Dendritic cell treated with granulocyte-macrophage colony-stimulating factor and Interleukin-4, amounts not matched to agents 40 ng/mL and 50 ng/mL, for 4 days (primary cell): ENCODE measurements around the gene SPATA20.

ENCODE experiments used
- H3K27ac Mint-ChIP-seq: one replicate; pipeline ENCODE4 v1.8.0; 2022; ENCODE audit warnings: mild to moderate bottlenecking, mixed read lengths
- H3K27me3 Mint-ChIP-seq: one replicate; pipeline ENCODE4 v1.8.0; 2022; ENCODE audit warnings: mild to moderate bottlenecking, mixed read lengths
- H3K36me3 Mint-ChIP-seq: one replicate; pipeline ENCODE4 v1.8.0; 2022; ENCODE audit warnings: low read depth, mixed read lengths
- H3K4me1 Mint-ChIP-seq: one replicate; pipeline ENCODE4 v1.8.0; 2022; ENCODE audit warnings: low read depth, mixed read lengths
- H3K4me3 Mint-ChIP-seq: one replicate; pipeline ENCODE4 v1.8.0; 2022; ENCODE audit warnings: mild to moderate bottlenecking, moderate library complexity, mixed read lengths
- H3K9me3 Mint-ChIP-seq: one replicate; pipeline ENCODE4 v1.8.0; 2022; ENCODE audit warnings: mixed read lengths
- intact Hi-C: fragments of 100-400 bp; cut with micrococcal nuclease; formaldehyde crosslinking; loops from one replicate; pipeline ENCODE4 v1.15.0; 2022

The SPATA20 gene

GRCh38 chr17:50590946-50591737 is 44.2 kb downstream of the SPATA20 start:
- intact Hi-C loops, result no loop called here
- Mint-ChIP-seq H3K9me3 (no peaks in the 10 kb centered on the region), H3K36me3 (no peaks in the 10 kb centered on the region), H3K4me3 (no peak overlapping the region), H3K4me1 (peaks cover 12% of the 10 kb centered on the region), H3K27me3 (peaks cover 41% of the 10 kb centered on the region), H3K27ac (no peak overlapping the region)

GRCh38 chr17:50593321-50593720 is 46.3 kb downstream of the SPATA20 start:
- H3K9me3 Mint-ChIP-seq, result no peaks in the 10 kb centered on the region
- H3K4me1 Mint-ChIP-seq, result peaks cover 12% of the 10 kb centered on the region
- no peak overlapping the region for H3K27ac Mint-ChIP-seq
- peaks cover 30% of the 10 kb centered on the region for H3K27me3 Mint-ChIP-seq
- no peaks in the 10 kb centered on the region for H3K36me3 Mint-ChIP-seq
- H3K4me3 Mint-ChIP-seq, result no peak overlapping the region
- intact Hi-C loops, result no loop called here

- H3K27ac Mint-ChIP-seq, result no peak overlapping the region
Observed at GRCh38 chr17:50594128-50594823, 47.3 kb downstream of the SPATA20 start.

DNA sequence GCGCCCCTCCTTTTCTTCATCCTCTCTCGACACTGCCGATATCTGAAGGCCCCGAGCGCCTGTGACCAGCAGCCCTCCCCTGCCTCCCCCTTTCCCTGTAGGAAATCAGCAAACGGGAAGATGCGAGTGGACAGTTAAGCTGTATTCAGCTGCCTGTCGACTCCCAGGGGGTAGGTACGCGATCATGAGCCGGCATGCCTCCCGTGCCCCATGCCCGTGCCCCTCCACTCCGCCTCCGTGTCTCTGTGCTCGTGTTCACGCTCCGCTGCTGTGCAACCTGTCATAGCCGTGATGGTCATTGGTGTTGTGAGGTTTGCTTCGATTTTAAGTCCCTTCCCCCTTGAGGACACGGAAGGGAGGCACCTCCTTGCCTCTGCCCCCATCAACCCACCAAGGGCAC is 47.9 kb downstream of the SPATA20 start:
- Mint-ChIP-seq H3K4me3 (no peak overlapping the region), H3K9me3 (no peaks in the 10 kb centered on the region), H3K4me1 (peaks cover 12% of the 10 kb centered on the region), H3K27ac (no peak overlapping the region), H3K36me3 (no peaks in the 10 kb centered on the region), H3K27me3 (peaks cover 31% of the 10 kb centered on the region)
- intact Hi-C loops, result no loop called here

More at GRCh38 chr17:50594128-50594823, 47.3 kb downstream of the SPATA20 start:
- intact Hi-C loops, result no loop called here
- Mint-ChIP-seq H3K4me3 (no peak overlapping the region), H3K27me3 (peaks cover 29% of the 10 kb centered on the region), H3K4me1 (peaks cover 12% of the 10 kb centered on the region), H3K36me3 (no peaks in the 10 kb centered on the region), H3K9me3 (no peaks in the 10 kb centered on the region)

DNA sequence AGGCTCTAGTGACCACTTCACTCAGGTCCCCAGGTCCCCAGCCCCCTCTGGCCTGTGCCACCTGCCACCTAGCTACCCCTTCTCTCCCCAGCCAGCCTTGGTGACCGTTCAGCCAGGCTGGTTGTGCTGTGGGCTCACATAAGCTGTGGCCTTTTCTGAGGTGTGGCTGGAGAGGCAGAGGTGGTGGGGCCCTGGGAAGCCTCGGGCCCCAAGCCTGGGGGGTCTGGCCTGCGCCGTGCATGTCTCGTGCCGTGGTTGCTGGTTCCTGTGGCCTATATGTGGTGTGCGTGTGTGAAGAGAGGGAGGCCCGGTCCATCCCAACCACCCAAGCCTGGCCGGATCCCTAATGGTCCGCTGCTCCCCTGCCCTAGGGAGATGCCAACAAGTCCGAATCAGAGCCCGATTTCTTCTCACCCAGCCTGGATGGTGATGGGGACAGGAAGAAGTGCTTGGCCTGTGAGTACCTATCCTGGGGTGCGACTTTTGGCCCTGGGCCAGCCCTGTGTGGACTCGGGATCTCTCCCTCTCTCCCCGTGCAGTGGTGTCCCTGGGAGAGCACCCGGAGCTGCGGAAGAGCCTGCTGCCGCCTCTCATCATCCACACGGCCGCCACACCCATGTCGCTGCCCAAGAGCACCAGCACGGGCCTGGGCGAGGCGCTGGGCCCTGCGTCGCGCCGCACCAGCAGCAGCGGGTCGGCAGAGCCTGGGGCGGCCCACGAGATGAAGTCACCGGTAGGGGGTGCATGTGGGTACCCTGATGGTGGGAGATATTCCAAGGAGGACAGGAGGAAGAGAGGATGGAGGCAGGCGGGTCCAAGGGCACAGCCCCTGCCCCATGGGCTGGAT is 49.4 kb downstream of the SPATA20 start:
- Mint-ChIP-seq H3K27me3 (peaks cover 37% of the 10 kb centered on the region), H3K27ac (no peak overlapping the region), H3K9me3 (no peaks in the 10 kb centered on the region), H3K4me1 (peaks cover 12% of the 10 kb centered on the region), H3K4me3 (no peak overlapping the region), H3K36me3 (no peaks in the 10 kb centered on the region)
- intact Hi-C loops, result no loop called here

DNA sequence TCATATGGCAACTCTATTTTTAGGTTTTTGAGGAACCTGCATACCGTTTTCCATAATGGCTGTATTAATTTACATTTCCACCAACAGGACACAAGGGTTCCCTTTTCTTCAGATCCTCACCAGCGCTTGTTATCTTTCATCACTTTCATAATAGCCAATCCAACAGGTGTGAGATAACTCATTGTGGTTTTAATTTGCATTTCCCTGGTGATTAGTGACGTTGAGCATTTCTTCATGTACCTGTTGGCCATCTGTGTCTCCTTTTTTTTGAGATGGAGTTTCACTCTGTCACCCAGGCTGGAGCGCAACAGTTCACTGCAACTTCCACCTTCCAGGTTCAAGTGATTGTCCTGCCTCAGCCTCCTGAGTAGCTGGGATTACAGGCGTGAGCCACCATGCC is 51.5 kb downstream of the SPATA20 start:
- Mint-ChIP-seq H3K27me3 (peaks cover 42% of the 10 kb centered on the region), H3K4me1 (peaks cover 12% of the 10 kb centered on the region), H3K9me3 (no peaks in the 10 kb centered on the region), H3K4me3 (no peak overlapping the region), H3K27ac (no peak overlapping the region), H3K36me3 (no peaks in the 10 kb centered on the region)
- intact Hi-C loops, result no loop called here

- no peaks in the 10 kb centered on the region for H3K9me3 Mint-ChIP-seq
- no peak overlapping the region for H3K4me3 Mint-ChIP-seq
- no peaks in the 10 kb centered on the region for H3K36me3 Mint-ChIP-seq
- H3K27ac Mint-ChIP-seq, result no peak overlapping the region
- intact Hi-C loops, result no loop called here
- peaks cover 52% of the 10 kb centered on the region for H3K27me3 Mint-ChIP-seq
- peaks cover 6% of the 10 kb centered on the region for H3K4me1 Mint-ChIP-seq
Observed at GRCh38 chr17:50599606-50600005, 52.6 kb downstream of the SPATA20 start.

DNA sequence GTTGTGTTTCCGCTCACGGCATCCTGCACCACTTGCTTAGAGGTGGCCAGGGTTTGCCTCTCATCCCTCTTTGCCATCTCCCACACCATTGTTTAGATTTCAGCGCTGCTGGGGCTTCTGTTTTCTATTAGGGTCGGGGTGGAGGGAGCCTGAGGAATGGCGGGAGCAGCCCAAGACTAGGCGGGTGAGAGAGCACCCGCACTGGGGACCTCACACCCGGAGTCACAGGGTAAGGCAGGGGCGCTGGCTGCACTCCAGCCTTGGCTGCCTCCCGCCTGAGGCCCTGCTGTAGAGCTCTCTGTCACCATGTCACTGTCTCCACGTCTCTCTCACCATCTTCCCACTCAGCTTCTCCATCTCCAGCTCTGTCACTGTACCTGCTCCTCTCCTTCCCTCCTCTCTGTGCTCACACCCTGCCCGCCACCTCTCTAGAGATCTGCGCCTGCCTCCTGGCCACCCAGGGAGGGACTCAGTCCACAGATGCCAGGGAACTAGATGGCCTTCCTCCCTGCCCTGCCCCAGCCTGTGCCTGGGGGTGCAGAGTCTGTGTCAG is 54.9 kb downstream of the SPATA20 start:
- H3K27me3 Mint-ChIP-seq, result peaks cover 62% of the 10 kb centered on the region

DNA sequence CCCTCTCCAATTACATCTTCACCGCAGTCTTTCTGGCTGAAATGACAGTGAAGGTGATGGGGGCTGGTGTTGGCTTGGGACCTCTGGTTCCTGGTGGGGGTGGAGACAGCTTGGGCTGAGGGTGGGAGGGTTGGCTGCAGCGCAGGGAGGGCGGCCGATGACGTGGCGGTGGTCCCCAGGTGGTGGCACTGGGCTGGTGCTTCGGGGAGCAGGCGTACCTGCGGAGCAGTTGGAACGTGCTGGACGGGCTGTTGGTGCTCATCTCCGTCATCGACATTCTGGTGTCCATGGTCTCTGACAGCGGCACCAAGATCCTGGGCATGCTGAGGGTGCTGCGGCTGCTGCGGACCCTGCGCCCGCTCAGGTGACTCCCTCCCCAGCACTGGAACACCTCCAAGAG is 55.9 kb downstream of the SPATA20 start:
- intact Hi-C loops, result no loop called here
- no peaks in the 10 kb centered on the region for H3K9me3 Mint-ChIP-seq
- no peak overlapping the region for H3K4me3 Mint-ChIP-seq
- H3K27ac Mint-ChIP-seq, result no peak overlapping the region
- peaks cover 65% of the 10 kb centered on the region for H3K27me3 Mint-ChIP-seq
- H3K4me1 Mint-ChIP-seq, result peaks cover 6% of the 10 kb centered on the region
- H3K36me3 Mint-ChIP-seq, result no peaks in the 10 kb centered on the region

More for the DNA sequence above, 54.9 kb downstream of the SPATA20 start:
- Mint-ChIP-seq H3K27ac (no peak overlapping the region), H3K9me3 (no peaks in the 10 kb centered on the region), H3K4me1 (no peaks in the 10 kb centered on the region), H3K4me3 (no peak overlapping the region), H3K36me3 (no peaks in the 10 kb centered on the region)
- intact Hi-C loops, result no loop called here

GRCh38 chr17:50603340-50603739 is 56.4 kb downstream of the SPATA20 start:
- peaks cover 10% of the 10 kb centered on the region for H3K4me1 Mint-ChIP-seq
- H3K36me3 Mint-ChIP-seq, result no peaks in the 10 kb centered on the region
- no peaks in the 10 kb centered on the region for H3K9me3 Mint-ChIP-seq
- H3K27ac Mint-ChIP-seq, result no peak overlapping the region
- intact Hi-C loops, result no loop called here
- peaks cover 65% of the 10 kb centered on the region for H3K27me3 Mint-ChIP-seq
- H3K4me3 Mint-ChIP-seq, result no peak overlapping the region

DNA sequence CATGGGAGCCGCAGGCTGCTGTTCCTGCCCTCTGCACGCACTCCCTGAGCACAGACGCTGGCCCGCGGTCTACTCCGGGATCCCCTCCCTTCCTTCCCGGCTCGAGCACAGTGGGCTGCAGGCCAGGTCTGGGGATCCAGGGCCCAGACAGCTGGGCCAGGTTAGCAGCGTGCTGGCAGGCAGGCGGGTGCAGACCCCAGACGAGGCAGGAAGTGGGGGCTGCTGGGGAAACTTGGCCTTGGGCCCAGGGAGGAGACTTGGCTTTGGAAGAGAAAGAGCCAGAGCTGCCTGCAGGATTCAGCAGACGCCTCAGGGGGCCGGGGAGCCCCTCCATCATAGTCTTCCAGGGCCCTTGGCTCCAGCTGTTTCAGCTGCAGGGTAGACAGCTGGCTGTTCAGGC is 57.5 kb downstream of the SPATA20 start:
- intact Hi-C loops, result no loop called here
- peaks cover 10% of the 10 kb centered on the region for H3K4me1 Mint-ChIP-seq
- no peaks in the 10 kb centered on the region for H3K36me3 Mint-ChIP-seq
- no peak overlapping the region for H3K27ac Mint-ChIP-seq
- no peak overlapping the region for H3K4me3 Mint-ChIP-seq
- H3K9me3 Mint-ChIP-seq, result no peaks in the 10 kb centered on the region
- peaks cover 69% of the 10 kb centered on the region for H3K27me3 Mint-ChIP-seq

DNA sequence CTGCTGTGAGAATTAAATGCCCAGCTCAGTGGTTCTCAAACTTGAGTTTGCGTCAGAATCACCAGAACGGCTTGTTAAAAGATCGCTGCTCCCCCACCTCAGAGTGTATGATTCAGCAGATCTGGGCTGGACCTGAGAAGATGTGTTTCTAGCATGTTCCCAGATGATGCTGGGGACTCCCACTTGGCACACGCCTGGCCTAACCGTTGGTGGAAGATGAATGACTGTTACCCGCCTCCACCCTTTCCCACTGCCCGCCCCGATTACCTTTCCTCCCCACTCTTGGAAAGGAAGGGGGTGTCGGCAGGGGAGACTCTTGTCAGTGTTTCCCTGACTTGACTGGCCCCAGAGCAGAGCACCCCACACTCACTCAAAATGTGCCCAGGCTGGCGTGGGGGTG is 58.5 kb downstream of the SPATA20 start:
- intact Hi-C loops, result no loop called here

More for the DNA sequence above, 58.5 kb downstream of the SPATA20 start:
- H3K9me3 Mint-ChIP-seq, result no peaks in the 10 kb centered on the region
- no peaks in the 10 kb centered on the region for H3K36me3 Mint-ChIP-seq
- no peak overlapping the region for H3K4me3 Mint-ChIP-seq
- H3K27me3 Mint-ChIP-seq, result peaks cover 72% of the 10 kb centered on the region
- H3K4me1 Mint-ChIP-seq, result peaks cover 10% of the 10 kb centered on the region
- H3K27ac Mint-ChIP-seq, result no peak overlapping the region
